ENCODE measurements around the gene OCSTAMP.

Gene OCSTAMP

DNA sequence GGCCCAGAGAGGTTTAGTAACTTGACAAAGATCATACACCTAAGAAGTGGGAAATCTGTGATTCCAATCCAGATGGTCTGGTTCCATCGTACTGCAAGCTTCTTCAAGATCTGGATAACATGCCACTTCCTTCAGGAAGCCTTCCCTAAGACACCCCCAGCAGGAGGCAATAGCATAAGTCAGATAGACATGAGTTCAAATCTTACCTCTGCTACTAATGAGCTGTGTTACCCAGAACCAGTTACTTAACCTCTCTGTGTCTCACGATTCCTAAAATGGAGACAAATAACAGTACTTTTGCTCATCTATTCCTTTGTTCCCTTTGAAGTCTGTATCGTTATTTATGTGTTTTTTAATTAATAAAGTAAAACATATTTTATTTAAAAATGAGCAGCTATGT, 22.3 kb upstream of the OCSTAMP start:
- DNase-seq, result no peak

DNA sequence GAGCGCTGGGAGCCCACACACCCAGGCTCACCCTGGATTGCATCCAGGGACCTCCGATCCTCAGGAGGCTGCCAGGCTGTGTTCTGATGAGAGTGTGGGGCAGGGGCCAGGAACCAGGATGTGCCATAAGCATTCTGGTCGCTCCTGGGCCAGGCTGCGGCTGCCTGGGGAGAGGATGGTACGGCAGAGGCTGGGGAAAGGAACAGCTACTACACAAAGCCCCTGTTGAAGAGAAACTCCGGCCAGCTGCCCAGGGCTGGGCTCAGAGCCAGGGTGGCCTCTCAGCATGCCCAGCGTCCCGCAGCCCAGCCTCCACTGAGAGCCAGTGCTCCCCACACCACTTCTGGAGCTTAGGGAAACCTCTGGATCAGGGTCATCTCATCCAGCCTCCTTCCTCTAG, 21.7 kb upstream of the OCSTAMP start:
- DNase-seq, result no peak

DNA sequence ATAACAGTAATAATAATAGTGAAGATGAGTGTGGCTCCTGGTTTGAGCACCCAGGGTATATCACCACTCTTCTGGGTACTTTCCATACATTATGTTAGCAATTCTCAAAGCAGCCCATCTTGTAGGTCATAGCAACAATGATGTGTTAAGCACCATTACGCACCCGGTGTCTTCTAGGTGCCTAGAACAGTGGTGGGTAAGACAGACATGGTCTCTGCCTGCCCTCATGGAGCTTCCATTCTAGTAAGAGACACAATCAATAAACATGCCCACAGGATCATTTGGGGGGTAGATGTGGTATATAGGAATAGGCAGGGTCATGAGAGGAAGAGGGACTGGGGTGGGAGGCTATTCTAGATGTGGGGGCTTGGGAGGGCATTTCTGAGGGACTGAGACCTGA, 21.0 kb upstream of the OCSTAMP start:
- DNase-seq, result no peak

DNA sequence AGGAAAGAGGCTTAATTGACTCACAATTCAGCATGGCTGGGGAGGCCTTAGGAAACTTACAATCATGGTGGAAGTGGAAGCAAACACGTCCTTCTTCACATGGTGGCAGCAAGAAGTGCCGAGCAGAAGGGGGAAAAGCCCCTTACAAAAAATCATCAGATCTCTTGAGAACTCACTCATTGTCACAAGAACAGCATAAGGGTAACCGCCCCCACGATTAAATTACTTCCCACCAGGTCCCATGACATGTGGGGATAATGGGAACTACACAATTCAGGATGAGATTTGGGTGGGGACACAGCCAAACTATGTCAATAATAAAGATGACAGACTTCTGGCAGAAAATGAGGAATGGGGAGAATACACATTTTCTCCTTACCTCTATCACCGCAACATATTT, 20.5 kb upstream of the OCSTAMP start:
- DNase-seq, result peak in 2 of 3 donors; percentile 35 to 63

DNA sequence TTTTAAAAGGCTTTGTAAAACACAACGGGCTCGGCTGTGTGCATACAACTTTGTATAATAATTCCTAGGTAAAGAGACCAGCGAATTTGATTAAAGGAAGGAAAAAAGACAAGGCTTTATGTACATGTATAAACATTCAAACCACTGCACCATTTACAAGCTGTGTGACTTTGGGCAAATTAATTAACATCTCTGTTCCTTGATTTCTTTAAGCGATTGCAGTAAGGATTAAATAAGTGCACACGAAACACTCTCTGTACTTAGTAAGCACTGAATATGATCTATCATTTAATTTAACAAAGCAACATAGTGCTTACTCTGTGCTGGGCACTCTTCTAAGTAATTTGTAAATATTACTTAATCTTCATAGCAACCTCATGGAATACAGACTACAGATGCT, 19.5 kb upstream of the OCSTAMP start:
- no peak for DNase-seq

DNA sequence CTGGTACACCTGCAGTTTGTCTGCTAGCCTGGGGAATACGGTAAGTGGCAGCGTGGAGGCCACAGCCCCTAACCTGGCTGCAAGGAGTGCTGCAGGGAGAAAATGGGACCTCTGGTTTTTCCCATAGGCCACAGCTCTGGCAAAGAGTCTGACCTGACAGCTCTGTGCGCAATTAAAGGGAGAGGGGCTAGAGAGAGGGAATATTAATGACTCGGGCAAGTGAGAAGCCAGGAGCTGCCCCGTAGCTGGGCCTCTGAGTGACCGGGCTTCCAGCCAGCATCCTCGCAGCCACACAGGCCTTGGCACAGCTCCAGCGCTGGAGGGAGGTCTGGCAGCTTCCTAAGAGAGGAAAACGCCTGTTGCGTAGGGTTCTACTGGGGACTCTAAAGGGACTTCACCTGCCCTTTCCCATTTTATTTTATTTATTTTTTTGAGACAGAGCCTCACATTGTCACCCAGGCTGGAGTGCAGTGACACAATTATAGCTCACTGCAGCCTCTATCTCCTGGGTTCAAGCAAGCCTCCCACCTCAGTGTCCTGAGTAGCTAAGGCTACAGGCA, 18.2 kb upstream of the OCSTAMP start:
- DNase-seq, result peak; percentile 49 to 83 (median 76)

DNA sequence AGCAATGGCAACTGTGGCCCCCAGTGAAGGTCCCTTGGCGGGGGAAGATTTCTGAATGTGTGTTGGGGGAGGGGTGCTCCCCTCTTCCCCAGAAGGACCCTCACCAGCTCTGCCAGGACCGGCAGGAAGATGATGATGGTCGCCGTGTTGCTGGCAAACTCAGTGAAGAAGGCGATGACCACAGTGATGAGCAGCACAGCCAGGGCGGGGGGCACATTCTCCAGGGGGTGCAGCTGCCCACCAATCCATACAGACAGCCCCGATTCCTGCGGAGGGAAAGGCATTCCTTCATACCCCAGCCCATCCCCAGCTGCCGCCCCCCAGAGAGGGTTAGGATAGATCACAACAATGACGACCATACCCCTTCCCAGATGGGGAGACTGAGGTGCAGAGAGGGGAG, 15.7 kb upstream of the OCSTAMP start:
- no peak for DNase-seq

DNA sequence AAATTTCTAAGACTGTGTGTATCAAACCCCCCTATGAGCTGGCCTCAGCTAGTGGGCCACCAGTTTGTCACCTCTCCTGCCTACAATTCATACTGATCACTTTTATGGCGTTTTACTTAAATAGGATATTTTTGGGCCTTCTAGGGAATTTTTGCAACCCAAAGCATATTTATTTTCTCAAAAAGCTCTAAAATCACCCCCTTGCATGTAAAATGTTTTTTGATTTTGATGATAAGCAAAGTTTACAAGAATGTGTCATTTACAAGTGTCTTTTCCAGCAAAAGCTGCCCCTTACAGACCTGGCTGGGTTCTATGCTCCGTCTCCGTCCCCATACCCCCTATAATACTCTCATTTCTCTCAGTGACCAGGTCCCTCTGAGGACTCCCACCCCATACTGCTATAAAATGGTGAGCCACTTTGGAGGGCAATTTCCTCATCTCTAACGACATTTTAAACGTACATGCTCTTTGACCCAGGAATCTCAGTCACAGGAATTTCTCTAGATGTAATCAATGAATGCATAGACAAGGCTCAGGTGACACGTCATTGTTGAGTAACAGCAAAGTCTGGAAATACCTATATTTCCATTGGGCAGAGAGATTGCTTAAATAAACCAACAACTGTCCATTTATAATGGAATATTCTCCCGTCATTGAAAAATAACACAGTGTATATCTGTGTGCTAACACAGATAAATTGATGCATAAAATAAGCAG, 13.9 kb upstream of the OCSTAMP start:
- no peak for DNase-seq

DNA sequence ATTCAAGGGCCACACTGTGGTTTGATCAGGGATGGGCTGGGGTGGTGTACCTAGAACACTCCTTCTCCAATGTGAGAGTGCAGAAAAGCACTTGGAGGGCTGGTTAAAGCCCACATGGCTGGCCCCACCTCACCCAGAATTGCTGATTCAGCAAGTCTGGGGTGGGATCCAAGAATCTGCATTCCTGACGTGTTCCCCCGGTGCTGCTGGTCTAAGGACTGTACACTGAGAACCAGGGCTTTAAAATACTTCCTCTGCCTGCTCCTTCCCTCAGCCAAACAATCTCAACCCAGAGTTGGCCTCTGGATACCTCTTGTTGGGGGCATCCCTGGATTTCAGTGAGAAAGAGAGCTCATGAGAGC, 13.4 kb upstream of the OCSTAMP start:
- DNase-seq, result no peak

DNA sequence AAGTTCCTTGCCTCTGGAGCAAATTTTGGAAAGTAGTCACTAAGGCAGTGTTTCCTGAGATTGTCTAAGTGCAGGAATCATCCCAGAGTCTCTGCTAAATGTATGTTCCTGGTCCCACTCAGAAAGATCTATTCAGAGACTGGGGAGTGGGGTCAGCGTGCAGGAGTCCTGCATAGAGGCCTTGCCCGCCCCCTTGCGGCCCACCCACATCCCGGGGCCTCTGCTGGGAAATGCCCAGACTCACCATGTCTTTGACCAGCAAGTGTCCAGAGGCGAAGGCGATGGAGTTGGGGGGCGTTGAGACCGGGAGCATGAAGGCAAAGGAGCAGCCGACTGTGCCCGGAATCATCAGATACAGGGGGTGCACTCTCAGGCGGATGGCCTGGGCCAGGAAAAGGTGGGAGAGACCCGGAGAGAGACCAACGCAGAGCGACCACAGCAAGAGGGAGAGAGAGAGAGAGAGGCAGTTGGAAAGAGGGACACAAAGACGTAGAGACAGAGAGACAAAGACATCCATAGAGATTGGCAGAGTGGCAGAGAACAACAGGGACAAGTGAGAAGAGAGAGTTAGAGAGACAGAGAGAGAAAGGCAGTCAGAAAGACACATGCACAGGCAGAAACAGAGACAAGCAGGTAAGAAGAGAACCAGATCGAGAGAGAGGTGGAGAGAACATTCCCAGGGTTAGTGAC, 12.9 kb upstream of the OCSTAMP start:
- no peak for DNase-seq

DNA sequence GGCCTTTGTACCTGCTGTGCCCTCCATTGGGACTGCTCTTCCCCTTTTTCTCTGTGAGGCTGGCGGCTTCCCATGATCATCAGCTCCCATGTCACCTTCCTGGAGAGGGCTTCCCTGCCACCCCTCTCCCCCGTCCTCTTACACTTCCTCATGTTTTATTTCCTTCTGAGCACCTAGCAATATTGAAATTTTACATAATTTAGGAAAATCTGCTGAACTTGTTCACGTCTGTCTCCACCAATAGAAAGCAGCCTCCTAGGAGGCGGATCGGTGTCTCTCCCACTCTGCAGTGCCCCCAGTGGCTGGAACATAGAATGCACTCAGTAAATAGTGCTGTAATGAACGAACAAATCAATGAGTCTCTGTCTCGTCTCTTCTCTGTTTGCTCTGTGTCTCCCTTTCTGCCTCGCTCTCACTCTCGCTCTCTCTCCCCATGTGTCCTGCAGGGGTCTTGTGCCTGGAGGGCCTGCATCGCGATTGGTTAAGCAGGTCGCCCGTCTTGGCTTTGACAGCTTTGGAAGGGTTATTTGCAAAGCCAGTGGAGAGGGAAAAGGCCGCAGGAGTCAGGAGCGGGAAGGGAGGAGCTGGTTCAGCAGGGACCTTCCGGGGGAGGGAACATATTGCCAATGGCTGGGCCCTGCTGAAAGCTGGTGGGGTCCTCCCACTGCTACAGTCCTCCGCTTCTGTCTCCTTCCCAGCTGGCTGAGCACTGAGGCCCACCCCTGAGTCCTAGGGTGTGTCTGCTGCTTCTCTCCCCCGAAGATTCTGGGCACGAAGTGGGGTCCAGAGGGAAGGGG, 12.1 kb upstream of the OCSTAMP start:
- peak; percentile 85 to 88 (median 87) for DNase-seq

DNA sequence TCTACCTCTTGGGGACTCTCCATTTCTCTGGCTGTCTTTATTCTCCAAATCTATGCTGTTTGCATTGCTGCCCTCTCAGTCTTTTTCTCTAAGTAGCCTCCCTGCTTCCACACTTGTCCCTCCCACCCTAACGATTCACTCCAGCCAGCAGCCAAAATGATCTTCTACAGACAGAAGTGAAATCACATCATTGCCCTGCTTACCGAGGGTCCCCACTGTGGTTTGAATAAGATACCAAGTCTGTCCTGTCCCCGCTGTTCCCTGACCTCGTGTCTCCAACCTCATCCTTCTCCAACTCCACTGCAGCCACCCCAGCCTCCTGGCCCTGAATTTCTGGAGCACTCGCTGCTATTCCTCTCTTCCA, 11.5 kb upstream of the OCSTAMP start:
- DNase-seq, result no peak

DNA sequence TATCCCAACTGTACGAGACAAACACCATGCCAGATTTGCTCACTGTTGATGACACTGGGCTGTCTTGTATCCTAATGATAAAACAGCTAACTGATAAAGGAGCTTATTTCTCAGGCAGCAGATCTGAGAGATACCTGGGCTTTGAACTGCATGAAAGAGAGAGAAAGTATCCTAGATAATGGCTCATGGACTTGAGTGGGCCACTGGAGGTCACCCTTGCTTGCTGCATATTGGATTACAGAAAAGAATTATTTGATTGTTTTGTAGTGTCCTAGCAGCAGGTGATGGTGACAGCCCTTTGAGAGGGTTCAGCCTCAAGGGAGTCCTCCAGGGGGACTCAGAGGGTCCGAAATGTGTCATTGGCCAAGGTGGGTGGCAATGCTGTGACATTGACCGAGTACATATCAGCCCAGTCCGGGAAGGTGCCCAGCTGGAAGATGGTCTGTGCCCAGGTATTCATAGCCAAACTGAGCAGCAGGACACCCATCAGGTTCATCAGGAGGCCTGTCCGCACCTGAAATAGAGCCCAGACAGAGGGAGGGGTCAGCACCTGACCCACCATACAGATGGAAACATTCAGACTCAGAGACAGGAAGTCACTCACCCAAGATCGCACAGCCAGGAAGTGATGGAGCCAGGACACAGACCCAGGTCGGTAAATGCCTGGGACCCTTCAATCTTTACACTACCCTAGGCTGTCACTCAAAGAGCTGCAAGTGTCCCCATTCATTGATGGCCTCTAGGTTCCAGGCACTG, 9.4 kb upstream of the OCSTAMP start:
- no peak for DNase-seq

DNA sequence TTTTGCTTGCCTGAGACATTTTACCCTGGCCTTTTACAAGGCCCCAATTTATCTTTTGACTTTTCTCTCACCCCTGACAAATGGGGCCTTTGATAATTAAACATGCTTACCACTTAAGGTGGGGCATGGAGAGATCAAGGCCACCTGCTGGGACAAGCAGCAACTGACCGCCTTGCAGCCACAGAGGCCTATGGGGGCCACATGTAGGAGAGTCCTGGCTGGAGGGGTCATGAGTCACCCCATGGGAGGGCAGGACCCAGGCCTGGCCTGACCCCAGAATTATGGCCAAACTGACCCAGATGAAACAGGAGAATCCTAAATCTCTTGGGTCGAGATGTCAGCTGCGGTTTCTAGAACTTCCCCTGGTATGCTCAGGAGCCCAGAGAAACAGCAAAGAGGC, 8.5 kb upstream of the OCSTAMP start:
- DNase-seq, result no peak

DNA sequence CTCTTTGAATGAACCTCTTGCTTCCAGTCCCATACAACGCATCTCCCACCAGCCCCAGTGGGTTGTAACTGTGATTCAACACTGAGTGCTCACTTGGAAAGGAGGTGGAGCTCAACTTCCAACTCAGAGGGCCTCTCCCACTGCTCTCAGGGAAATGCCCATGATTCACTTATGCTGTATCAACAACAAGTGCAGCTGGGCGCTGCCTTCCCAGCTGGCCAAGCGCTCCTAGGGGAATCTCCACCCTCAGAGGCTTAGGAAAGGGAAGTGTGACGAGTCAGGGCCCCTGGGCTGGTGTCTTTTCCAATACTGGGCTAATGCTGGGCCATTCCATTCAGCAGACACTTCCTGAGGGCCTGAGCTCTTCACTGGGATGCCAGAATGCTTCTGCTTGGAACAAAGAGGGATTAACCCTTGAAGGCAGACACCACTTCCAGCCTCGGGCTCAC, 8.1 kb upstream of the OCSTAMP start:
- peak; percentile 96 to 99 (median 97) for DNase-seq

DNA sequence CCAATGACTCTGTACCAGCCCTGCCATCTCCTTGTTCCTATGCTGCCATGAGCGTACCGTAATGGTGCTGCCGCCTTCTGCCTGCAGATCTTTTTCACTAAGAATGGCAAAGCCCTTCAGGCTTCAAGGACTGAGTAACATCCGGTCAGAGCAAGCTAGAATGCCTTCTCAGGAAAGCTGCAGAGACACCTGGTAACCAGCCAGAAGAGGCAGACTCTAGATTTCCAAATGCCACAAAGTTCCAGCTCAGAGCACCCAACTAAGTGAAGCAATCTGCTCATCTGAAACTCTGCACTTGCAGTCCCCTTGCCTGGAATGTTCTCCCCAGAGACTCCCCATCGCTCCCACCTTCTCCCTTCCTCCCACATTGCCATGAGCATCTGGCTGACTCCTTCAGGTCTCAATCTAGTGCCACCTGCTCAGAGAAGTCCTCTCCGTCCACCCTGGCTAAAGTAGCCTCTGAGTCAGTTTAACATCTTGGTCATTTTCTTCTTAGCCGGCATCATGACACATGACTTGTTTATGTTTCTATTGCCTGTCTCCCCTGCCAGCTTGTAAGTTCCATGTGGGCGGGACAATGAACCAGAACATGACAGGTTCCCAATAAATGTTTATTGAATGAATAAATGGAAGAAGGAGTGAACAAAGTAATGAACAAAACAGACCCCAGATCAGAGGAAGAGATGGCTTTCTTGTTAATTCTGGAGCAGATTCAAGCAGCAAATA, 6.9 kb upstream of the OCSTAMP start:
- peak; percentile 82 to 87 (median 84) for DNase-seq

DNA sequence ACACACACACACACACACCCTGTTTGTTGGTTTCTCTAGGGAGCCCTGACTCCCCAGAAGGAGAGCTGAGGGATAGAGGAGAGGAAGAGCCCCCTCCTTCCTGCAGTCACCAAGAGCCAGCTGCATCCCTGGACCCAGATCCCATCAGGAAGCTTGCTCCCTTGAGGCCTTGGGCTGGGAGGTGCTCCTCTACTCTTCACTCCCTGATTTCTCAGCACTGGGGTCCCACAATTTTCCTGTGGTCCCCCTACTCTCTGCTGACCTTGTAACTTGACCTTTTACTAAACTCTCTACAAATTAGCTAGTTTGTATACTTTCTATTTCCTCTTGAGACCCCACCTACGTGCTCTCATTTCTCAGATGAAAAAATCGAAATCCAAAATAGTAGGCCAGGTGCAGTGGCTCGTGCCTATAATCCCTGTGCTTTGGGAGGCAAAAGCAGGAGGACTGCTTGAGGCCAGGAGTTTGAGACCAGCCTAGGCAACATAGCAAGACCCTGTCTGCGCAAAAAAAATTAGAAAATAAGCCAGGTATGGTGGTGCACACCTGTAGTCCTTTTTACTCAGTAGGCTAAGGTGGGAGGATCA, 5.0 kb upstream of the OCSTAMP start:
- DNase-seq, result no peak

DNA sequence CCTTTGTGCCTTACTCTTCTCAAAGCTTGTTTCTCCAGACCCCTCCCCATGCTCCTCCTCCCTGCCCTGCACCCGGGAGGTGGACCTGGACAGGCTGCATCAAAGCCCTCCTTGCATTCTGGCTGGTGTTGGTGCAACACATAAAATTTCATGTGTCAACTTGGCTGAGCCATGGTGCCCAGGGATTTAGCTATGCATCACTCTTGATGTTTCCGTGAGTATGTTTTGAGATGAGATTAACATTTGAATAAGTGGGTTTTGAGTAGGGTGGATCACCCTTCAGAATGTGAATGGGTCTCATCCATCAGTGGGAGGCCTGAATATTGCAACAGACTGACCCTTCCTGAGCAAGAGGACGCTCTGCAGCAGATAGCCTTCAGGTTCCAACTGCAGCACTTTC, 4.4 kb upstream of the OCSTAMP start:
- no peak for DNase-seq

DNA sequence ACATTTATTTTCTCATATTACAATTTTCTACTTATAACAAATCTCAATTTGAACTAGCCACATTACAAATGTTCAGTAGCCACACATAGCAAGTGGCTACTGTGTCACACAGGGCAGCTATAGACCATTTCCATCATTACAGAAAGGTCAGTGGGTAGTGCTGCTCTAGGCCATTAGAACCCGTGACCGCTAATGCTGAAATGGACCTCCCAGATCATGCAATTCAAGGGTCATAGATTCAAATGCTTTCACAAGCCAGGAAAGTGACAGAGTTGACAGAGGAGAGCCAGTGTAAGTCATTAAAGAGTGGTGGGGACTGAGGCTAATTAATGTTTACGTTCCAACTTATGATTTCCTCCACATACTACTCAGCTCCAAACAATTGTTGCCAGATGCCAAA, 3.5 kb upstream of the OCSTAMP start:
- DNase-seq, result no peak

DNA sequence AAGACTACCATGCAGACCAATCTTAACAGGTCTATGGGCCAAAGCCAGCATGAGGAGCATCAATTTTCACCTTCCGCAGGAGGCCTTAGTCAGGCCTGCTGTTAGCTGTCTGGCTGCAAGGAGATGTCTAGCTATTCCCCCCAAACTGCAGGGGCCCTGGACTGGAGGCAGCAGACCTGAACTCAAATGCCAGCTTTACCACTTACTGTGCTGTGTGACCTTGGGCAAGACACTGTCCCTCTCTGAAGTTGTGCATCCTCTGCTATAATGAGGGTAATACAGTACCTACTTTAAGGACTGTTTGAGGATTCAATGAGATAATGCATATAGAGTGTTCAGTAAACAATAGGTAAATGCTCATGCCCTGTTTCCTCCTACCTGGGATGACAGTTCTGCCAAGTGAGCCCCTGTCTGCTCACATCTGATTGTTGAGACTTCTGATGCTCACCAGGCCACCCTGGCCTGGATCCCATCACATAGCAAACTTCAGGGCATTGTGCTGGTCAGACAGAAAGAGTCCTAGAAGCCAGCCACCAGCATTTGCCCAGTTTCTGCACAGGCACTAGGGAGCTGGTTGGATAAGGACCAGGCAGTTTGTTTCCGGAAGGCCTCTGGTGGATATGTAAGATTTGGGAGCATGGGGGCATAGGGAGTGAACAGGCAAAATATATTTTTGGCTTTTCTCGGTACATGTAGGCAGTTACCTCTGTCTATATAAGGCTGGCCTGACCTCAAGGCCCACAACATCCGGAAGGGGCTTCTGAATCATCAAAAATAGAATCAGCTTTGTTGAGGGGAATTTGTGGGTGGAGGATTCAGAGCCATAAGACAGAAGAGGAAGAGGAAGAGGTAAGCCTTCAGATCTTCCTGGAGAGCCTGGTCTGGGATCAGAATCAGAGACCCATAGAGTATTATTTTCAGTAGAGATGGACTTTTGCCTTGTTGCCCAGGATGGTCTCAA, 2.3 kb upstream of the OCSTAMP start:
- DNase-seq, result peak; percentile 87 to 95 (median 93)
